MM.1S (cell line): Measurements from ENCODE around the gene LINC01488.

Source experiments
- DNase-seq: peaks from one replicate; pipeline ENCODE4 v3.0.0-alpha.2; 2015
- H2AFZ ChIP-seq: fragments of 300-600 bp; sonication (generic); 2 replicates; pipeline ENCODE4 v1.6.0; 2016; ENCODE audit warnings: antibody characterized with exemption, low read length
- H3F3A ChIP-seq: fragments of 300-600 bp; sonication (generic); 2 replicates; pipeline ENCODE4 v1.6.1; 2016; ENCODE audit warnings: mild to moderate bottlenecking, antibody characterized with exemption, low read length, moderate library complexity, mixed read lengths; ENCODE audit not compliant: insufficient read depth
- H3K27ac ChIP-seq: fragments of 300-600 bp; sonication (generic); 2 replicates; pipeline ENCODE4 v1.5.1; 2016; ENCODE audit warnings: mild to moderate bottlenecking, low read length
- H3K27me3 ChIP-seq: fragments of 300-600 bp; sonication (generic); replicated peaks from 2 replicates; pipeline ENCODE4 v1.6.0; 2016; ENCODE audit warnings: low read length; ENCODE audit not compliant: insufficient read depth
- H3K36me3 ChIP-seq: fragments of 300-600 bp; sonication (generic); replicated peaks from 2 replicates; pipeline ENCODE4 v1.6.1; 2016; ENCODE audit warnings: mild to moderate bottlenecking, low read length, mixed read lengths; ENCODE audit not compliant: insufficient read depth
- H3K4me1 ChIP-seq: fragments of 300-600 bp; sonication (generic); 2 replicates; pipeline ENCODE4 v1.6.1; 2016; ENCODE audit warnings: low read length, mixed read lengths
- H3K4me2 ChIP-seq: fragments of 300-600 bp; sonication (generic); 2 replicates; pipeline ENCODE4 v1.6.0; 2016; ENCODE audit warnings: low read depth, low read length
- H3K4me3 ChIP-seq: fragments of 300-600 bp; sonication (generic); 2 replicates; pipeline ENCODE4 v1.5.1; 2016; ENCODE audit warnings: low read length, mixed read lengths
- H3K79me2 ChIP-seq: fragments of 300-600 bp; sonication (generic); 2 replicates; pipeline ENCODE4 v1.6.1; 2016; ENCODE audit warnings: mixed run types, low read length, mixed read lengths
- H3K9ac ChIP-seq: fragments of 300-600 bp; sonication (generic); 2 replicates; pipeline ENCODE4 v1.6.1; 2016; ENCODE audit warnings: low read length, mixed read lengths
- H3K9me2 ChIP-seq: fragments of 300-600 bp; sonication (generic); replicated peaks from 2 replicates; pipeline ENCODE4 v1.6.1; 2016; ENCODE audit warnings: mild to moderate bottlenecking, low read length, mixed read lengths; ENCODE audit not compliant: insufficient read depth
- H3K9me3 ChIP-seq: fragments of 300-600 bp; sonication (generic); replicated peaks from 2 replicates; pipeline ENCODE4 v1.6.1; 2016; ENCODE audit warnings: mild to moderate bottlenecking, low read length, mixed read lengths; ENCODE audit not compliant: insufficient read depth
- H4K20me1 ChIP-seq: fragments of 300-600 bp; sonication (generic); 2 replicates; pipeline ENCODE4 v1.6.1; 2016; ENCODE audit warnings: mild to moderate bottlenecking, low read length, moderate library complexity, mixed read lengths; ENCODE audit not compliant: insufficient read depth
- CTCF ChIP-seq: fragments of 300-600 bp; sonication (generic); IDR thresholded peaks from 2 replicates; pipeline ENCODE4 v1.5.1; 2016; ENCODE audit warnings: antibody characterized with exemption, low read length, mixed read lengths
- EZH2 ChIP-seq: fragments of 300-600 bp; sonication (generic); optimal IDR thresholded peaks from 2 replicates; pipeline ENCODE3; 2017; ENCODE audit warnings: low read depth, mild to moderate bottlenecking, antibody characterized with exemption, low read length, mixed read lengths
- EZH2phosphoT487 ChIP-seq: fragments of 300-600 bp; sonication (generic); IDR thresholded peaks from 2 replicates; pipeline ENCODE4 v1.6.1; 2018; ENCODE audit warnings: antibody characterized with exemption, low read length

The LINC01488 gene

GRCh38 chr11:69542314-69543168 lies 61.1 kb downstream of the LINC01488 start:
- H3K79me2 ChIP-seq, result no peaks in the 10 kb centered on the region
- no peak for TF ChIP-seq EZH2phosphoT487
- TF ChIP-seq CTCF, result no peak
- TF ChIP-seq EZH2, result no peak
- H3K4me3 ChIP-seq, result no peak overlapping the region
- H3K9me2 ChIP-seq, result no peaks in the 10 kb centered on the region
- H4K20me1 ChIP-seq, result no peaks in the 10 kb centered on the region
- H3K36me3 ChIP-seq, result no peaks in the 10 kb centered on the region
- H3K4me2 ChIP-seq, result no peak overlapping the region
- H3K9me3 ChIP-seq, result no peaks in the 10 kb centered on the region
- no peak overlapping the region for H3K9ac ChIP-seq
- peaks cover 5% of the 10 kb centered on the region; the same call in 1 of the 2 replicates for H3K4me1 ChIP-seq
- DNase-seq, result no peak
- H3F3A ChIP-seq, result no peaks in the 10 kb centered on the region
- H3K27me3 ChIP-seq, result peaks cover 34% of the 10 kb centered on the region
- no peak overlapping the region for H2AFZ ChIP-seq
- no peak overlapping the region for H3K27ac ChIP-seq
